HG02973 (cell line): ENCODE results near the gene SSH2.
A peak's percentile ranks its signal among the peaks of the same experiment; 100 is the strongest.
"Not testable (repeated sequence)": the region's sequence is repeated elsewhere in the genome, so short reads cannot be mapped to it uniquely, and the experiment has no call there.

Experiments used
- ATAC-seq: cut with Tn5 transposase; IDR thresholded peaks from one replicate; pipeline ENCODE4 v1.9.1; 2021; ENCODE audit warnings: moderate library complexity; ENCODE audit not compliant: unreplicated experiment

SSH2 gene

DNA sequence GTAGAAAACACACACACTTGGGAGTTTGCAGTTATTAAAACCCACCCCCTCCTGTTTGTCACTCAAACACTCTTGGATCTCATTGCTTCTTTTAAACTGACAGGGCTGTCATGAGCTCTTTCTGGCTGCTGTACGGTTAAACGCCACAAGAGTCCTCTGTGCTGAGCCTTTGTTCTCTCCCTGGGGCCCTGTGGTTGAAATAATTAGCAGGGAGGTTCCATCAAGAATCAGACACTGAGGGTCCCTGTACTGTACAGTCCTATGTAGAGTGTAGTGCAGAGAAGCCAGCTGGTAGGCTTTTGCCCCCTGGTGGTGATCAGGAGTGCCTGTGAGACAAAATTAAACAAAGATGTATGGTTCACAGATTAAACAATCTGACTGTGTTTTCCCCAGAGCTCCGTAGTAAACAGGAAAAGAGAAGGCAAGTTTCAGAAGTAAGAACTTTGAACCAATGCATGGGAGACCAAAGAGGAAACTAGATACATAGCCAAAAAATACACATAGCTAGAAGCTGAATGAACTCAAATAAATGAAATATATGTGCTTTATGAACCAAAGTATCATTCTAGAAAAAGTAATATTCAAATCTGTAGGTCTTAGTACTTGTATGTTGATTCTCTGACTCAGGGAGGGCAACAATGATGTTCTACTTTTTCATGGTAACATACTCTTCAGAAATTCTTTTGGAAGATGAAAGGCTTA, 1.4 kb upstream of the SSH2 start:
- peak; percentile 55 for ATAC-seq

DNA sequence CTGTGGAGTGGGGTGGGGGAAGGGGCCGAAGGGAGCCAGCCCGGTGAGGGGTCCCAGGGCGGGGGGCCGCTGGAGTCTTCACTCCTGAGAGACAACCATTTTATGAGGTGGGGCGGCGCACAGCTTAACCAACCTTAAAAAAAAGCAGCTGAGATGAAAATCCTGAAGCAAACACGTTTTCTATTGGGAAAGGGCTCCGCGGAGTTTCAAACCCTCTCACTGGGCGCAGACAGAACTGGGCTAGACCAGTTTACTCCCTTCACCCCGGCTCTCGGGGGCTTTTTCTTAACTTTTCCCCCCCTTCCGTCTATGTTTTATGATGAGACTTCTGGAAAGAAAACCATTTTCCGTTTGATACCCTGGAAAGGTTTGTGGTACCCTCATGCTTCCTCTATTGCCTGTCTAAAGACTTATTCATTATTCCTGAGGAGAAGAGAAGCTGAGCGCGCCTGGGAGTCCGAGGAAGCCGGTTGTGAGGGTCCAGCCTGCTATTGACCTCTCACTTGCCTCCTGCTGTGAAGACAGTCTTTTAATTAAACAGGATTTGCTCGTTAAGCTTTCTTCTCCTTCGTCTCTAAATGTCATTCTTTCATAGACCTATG, 482 bp upstream of the SSH2 start:
- no peak for ATAC-seq

DNA sequence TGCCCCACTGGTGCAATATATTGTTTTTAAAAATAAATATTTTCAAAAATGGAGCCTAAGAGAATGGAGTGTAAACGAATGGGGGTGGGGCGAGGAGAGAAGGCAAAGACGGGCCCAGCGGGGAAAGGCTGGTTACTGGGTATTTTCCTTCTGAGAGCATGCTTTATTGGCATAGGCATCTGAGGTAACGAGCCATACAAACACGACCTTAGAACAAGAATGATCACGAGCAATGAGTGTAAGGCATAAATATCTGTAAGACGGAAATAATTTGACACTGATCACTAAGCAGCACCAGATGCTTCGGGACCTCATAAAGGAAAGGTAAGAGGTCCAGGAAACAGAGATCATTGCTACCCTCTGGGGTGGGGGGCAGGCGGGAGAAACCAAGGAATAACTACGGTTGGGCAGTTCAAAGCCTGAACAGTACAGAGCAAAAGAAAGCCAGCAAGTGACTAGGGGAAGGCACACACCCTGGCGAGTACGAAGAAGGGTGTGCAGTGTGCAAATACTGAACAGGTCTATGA, 959 bp downstream of the SSH2 start:
- no peak for ATAC-seq

DNA sequence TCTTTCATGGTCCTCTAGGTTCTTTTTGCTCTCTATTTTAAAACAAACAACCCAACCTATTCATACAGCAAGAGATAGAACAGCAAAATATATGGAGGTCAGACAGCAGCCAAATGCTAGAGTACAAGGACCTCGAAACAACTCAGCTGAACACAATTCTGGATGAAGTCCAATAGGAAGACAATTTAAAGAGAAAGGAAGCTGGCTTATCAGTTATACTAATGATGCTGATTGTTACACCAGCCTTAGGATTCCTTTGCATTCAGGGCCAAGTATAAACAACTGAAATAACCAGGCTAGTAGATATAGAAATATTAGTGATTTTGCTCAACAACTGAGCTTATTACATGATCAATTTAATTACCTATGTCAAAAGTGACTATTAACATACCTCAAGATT, 2.5 kb downstream of the SSH2 start:
- ATAC-seq: no peak

DNA sequence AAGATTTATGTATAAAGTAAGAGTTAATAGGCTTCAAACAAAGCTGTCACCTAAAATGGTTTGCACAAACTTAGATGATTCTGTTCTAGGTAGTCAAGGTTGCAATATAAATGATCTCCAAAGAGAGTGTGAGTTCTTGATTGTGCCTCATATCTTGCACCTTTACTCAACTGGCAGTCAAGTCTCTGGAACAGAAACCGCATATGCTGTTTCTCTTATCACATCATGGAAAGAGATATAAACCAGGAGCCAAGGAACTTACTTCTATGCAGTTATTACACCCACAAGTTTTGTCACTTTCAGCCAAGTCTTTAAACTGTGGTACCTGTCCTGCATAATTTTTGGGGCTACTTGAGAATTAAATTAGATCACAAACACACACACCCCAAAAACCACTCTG, 5.2 kb downstream of the SSH2 start:
- ATAC-seq: no peak

DNA sequence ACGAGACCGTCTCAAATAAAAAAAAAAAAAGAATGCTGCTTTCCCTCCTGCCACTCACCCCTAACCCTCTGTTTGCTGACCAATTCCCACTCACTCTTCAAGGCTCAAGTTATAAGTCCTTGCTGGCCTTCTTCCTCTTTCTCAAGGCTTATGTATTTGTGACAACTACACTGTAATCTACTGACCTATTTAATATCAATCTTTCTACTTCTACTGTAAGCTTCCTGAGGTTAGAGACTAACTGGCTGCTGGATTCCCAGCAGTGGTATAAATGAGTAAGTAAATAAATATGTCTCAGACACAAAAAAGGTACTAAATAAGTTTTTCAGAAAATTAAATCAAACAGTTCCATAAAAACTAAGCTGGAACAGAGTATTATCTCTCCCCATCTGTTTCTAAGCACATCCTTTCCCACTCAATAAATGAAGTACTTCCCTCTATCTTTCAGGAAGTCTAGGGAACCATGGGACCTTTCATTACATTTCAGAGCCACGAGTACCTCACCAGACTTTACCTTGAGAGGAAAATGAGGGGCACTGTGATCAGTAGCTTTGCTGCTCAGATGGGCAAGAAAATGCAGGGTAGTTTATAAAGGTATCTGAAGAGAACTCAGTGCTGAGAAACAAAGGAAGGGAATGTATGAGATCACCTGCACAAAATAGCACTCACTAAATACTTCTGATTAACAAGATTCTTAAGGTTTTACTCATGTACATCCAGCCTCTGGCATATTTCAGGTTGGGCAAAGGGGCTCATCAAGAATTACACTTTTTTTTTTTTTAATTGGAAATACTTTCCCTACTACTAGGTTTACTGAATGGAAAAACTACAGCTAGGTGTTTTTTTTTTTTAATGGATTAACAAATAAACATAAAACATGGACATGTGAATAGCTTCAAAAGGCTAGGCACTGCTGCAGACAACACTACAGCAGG, 10.8 kb downstream of the SSH2 start:
- ATAC-seq: no peak

DNA sequence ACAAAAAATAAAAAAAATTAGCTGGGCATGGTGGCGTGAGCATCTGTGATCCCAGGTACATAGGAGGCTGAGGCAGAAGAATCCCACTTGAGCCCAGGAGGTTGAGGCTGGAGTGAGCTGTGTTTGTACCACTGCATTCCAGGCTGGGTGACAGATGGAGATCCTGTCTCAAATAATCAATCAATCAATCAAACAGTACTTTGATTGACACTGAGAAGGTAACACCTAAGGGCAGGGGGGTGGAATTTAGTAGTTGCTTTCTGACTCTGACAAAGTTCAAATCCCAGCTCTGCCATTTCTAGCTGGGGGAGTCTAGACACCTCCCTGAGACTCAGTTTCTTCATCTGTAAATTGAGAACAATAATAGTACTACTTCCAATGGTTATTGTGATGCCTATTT, 12.0 kb downstream of the SSH2 start:
- ATAC-seq: no peak

DNA sequence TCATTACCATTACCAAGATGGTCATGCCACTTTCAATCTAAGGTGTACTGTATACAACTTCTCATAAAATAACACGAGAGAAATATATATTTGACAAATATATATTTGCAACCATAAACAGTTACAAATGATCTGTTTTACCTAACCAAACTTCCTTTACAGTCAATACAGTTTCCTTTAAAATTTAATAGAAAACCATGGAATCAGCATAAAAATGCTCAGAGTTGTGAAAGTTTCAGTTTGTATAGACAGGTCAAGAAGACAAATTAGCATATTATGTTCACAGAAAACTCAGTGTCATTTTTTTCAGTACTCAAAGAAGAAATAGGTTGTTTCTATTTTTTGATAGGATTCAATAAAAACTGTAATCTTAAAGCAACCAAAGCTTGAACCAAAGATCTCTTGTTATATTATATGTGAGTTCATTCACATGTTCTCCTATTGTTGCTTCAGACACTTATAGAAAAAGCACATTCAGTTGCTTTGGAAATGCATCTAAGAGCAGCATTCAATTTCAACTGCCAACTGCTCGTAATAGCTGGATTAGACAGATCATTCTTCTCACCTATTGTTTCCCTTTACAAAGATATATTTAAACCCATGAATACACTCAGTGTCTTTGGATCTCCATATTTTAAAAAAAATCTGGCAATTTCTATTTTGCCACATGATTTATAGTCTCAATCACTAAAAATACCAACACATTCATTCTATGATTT, 15.1 kb downstream of the SSH2 start:
- no peak for ATAC-seq

DNA sequence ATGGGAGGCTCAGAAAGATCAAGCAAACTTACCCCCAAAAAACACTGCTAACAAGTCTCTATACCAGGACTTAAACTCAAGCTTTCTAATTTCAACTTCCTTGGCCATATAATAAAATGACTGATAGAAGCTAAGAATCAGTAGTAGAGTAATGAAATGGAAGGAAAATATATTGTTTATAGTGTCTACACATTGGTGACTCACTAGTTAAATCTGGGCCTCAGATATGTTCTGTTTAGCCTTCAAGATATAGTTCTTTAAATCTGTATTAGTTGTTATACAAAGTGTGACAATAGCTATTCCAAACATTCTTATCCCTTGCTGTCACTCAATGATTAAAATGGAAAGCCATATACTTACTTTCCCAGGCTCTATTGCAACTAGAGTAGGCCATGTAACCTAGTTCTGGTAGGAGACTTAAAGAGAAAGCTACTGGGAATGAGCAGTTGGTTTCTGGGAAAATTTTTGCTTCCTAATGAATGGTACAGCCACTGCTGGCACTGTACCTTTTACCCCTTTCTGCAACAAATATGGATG, 18.3 kb downstream of the SSH2 start:
- ATAC-seq: no peak

DNA sequence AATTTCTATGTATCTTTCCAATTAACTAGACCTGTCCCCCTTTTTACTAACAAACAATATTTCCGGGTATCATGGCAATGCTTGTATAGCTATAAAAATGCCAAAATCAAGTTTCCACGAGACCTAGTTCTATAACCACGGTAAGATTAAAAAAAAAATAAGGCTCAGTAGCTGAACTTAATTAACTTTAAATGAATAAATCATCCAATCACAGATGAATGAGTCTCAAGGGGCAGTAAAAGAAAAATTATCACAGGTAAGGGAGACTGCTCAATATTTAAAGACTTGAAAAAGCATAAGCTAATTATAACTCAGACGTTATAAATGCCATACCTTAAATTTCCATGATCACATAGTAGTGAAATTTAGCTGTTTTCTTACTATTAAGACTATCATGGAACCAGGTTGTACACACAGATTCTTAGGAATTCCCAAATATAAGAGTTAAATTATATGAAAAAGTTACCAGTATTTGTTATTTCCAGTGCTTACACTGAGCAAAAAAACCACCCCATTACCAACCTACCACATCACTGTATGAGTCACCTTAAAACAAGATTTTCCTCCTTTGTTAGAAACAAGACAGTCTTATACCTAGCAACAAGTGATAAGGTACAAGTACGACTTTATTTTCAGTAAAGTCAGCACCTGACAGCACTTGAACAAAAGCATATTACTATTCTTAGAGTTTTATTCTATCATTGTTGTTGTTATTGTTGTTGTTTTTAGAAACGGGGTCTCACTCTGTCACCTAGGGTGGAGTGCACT, 20.6 kb downstream of the SSH2 start:
- no peak for ATAC-seq

DNA sequence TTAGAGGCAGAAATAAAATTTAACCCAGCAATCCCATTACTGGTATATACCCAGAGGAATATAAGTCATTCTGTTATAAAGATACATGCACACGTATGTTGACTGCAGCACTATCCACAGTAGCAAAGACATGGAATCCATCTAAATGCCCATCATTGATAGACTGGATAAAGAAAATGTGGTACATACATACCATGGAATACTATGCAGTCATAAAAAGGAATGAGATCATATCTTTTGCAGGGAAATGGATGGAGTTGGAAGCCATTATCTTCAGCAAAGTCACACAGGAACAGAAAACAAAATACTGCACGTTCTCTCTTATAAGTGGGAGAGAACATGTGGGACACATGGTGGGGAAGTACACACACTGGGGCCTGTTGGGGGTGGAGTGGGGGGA, 23.1 kb downstream of the SSH2 start:
- no peak for ATAC-seq

DNA sequence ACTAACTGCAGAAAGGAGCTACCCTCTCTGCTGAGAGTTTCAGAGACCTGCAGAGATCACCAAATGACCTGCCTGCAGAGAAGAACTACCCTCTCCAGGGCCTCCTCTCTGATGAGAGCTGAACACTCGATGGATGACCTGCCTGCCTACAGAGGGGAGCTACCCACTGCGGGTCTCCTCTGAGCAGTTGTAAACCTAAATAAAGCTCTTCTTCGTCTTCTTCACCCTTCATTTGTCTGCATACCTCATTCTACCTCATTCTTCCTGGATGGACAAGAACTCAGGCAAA, 24.2 kb downstream of the SSH2 start:
- ATAC-seq: no peak

DNA sequence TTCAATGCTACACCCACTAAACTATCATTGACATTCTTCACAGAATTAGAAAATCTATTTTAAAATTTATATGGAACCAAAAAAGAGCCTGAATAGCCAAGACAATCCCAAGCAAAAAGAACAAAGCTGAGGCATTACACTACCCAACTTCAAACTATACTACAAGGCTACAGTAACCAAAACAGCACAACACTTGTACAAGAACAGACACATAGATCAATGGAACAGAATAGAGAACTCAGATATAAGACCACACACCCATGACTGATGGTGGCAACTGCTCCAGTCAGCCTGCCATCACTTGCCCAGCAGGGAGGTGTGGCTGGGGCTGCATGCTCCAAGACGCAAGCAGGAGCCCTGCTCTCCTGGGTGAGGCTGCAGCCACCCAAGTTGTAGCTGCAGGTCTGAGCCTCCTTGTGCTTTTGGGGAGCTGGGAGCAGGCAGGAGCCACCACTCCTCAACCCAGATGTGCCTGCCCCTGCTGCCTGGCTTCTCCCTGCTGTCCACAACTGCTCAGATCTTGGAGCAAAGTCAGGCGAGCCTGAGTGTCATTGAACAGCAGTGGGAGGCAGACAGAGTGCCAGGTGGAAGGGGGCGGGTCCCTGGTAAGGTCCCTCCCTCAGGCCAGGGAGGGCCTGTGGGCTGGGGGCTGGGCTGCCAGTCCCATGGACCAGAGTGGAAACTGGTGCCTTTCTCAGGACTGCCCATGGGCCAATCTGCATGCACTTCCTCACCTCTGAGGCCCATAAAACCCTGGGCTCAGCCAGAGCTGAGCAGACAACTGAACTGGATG, 24.7 kb downstream of the SSH2 start:
- no peak for ATAC-seq

DNA sequence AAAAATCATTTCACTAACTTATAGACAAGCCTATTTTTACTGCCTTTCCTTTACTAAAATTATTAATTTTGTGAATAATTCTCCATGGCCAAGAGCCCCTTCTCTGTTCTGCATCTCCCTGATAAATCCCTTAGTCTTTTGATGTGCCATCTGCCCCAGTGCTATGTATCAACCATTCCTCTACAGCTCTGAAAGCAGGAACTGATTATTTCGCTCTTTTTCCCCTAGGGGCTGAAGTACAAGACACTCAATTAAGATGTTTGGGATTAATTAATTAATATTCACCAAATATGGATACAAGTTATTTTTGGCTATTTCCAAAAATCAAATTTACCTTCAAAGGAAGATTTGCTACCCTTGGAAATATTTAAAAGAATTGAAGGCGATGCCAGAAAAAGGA, 26.6 kb downstream of the SSH2 start:
- ATAC-seq: no peak

DNA sequence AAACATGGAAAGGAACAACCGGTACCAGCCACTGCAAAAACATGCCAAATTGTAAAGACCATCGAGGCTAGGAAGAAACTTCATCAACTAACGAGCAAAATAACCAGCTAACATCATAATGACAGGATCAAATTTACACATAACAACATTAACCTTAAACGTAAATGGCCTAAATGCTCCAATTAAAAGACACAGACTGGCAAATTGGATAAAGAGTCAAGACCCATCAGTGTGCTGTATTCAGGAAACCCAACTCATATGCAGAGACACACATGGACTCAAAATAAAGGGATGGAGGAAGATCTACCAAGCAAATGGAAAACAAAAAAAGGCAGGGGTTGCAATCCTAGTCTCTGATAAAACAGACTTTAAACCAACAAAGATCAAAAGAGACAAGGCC, 32.9 kb downstream of the SSH2 start:
- not testable (repeated sequence) for ATAC-seq

DNA sequence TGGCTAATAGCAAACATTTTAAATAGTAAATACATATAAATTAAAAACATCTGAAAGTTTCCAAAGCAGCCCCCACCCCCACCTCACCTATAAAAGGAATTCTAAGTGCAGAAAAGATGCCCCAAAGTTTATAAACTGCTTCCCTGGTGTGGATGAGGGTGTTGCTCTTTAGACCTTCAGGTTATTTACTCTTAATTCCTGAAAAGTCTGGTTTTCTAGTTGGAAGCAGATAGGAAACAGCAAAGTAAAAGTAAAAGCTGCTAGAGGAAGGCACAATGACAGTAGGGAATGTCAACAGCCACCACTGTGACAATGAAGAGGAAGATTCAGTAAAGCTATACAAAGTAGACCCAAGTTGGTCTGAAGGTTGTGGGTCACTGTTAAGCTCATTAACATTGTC, 37.8 kb downstream of the SSH2 start:
- ATAC-seq: no peak

DNA sequence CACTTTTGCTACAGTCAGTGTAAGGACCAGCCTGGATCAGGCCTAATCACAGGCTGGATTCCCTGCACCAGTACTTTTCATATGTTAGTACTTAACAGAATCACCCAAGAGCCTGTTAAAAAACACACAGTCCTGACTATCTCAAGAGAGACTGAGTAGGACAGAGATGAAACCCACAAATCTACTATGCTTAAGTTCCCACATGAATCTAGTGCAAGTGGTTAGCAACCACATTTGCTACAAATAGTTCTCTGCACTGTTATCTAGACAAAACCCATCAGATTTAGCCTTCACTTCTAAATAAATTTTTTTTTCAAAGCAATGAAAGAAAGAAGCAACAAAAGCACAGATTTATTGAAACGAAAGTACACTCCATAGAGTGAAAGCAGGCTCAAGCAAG, 38.9 kb downstream of the SSH2 start:
- no peak for ATAC-seq

DNA sequence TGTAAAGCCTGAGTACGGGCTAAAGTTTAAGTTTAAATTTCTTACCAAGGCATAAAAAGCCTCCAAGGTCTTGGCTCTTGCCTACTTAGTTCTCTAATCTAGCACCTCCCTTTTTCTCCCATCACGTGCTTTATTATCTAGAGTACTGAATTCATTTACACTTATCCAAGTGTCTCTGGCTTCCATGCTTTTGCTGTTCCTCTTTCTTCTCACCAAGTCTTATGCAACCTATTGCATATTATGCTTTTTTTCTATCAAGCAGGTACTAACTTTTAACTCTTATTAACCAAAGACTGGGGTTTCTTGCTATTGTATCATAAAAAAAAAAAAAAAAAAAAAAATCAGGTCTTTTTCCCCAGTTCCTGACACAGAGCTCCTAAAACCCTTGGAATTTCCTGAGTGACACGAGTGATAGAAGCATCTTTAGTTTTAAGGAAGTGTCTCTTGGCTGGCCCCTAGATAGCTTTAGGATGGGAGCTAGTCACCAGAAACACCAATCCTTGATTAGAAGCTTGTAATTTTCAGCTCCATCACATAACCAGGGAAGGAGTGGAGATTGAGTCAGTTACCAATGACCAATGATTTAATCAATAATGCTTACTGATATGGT, 44.9 kb downstream of the SSH2 start:
- ATAC-seq: no peak

DNA sequence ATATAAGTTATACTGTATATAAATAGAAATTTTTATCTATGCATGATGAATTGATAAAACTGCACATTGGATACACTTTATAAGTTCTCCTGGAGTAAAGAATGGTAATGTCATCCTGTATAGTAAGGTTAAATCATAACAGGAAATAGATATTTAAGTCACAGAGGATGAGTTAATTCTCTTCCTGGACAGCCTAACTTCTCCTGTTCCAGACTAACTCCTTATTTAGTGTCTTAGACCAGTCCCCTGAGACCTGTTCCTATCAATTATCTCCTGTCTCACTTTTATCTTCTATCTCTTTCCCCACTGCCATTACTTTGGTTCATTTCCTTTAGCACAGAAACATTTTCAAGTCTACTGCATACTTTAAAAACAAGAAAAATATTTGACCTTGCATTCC, 46.5 kb downstream of the SSH2 start:
- no peak for ATAC-seq
